AML-193 (cell line): ENCODE data around the gene CDKN3.
"Not testable (repeated sequence)": the region's sequence is repeated elsewhere in the genome, so short reads cannot be mapped to it uniquely, and the experiment has no call there.

ENCODE experiments used
- DNase-seq, 2 experiments: peaks; one replicate each; lab custom pipeline; 2025; lab: John Stamatoyannopoulos, UW

The CDKN3 gene

GRCh38 chr14:54456820-54457608, 60.2 kb downstream of the CDKN3 start:
- not testable (repeated sequence) for DNase-seq

GRCh38 chr14:54457609-54457996, 60.8 kb downstream of the CDKN3 start:
- DNase-seq, result no peak

GRCh38 chr14:54458536-54458935, 61.7 kb downstream of the CDKN3 start:
- not testable (repeated sequence) for DNase-seq

GRCh38 chr14:54459106-54459505, 62.3 kb downstream of the CDKN3 start:
- no peak for DNase-seq

GRCh38 chr14:54462048-54462447, 65.2 kb downstream of the CDKN3 start:
- no peak for DNase-seq

- DNase-seq, result no peak
Measured at GRCh38 chr14:54465654-54466053, 68.8 kb downstream of the CDKN3 start.

- DNase-seq, result no peak
Measured at GRCh38 chr14:54467280-54467679, 70.5 kb downstream of the CDKN3 start.
